HG03097 (cell line): ENCODE results near the gene KCNQ1.

Source experiments
- ATAC-seq: cut with Tn5 transposase; IDR thresholded peaks from one replicate; pipeline ENCODE4 v1.9.1; 2021; ENCODE audit not compliant: unreplicated experiment, low FRiP score

Gene KCNQ1

GRCh38 chr11:2704896-2705606 is 260.2 kb downstream of the KCNQ1 start:
- no peak for ATAC-seq

- ATAC-seq = no peak
Observed at GRCh38 chr11:2706321-2706720, 261.5 kb downstream of the KCNQ1 start.

- no peak for ATAC-seq
Observed at GRCh38 chr11:2707736-2708135, 262.9 kb downstream of the KCNQ1 start.

- ATAC-seq = no peak
Observed at GRCh38 chr11:2708151-2708581, 263.4 kb downstream of the KCNQ1 start.

GRCh38 chr11:2708757-2709281 is 264.0 kb downstream of the KCNQ1 start:
- no peak for ATAC-seq

GRCh38 chr11:2709429-2709828 is 264.6 kb downstream of the KCNQ1 start:
- no peak for ATAC-seq

GRCh38 chr11:2711161-2711560 is 266.4 kb downstream of the KCNQ1 start:
- no peak for ATAC-seq

GRCh38 chr11:2713094-2713493 is 268.3 kb downstream of the KCNQ1 start:
- no peak for ATAC-seq

GRCh38 chr11:2713661-2714462 is 269.1 kb downstream of the KCNQ1 start:
- ATAC-seq = no peak

GRCh38 chr11:2714463-2714800 is 269.6 kb downstream of the KCNQ1 start:
- no peak for ATAC-seq

- no peak for ATAC-seq
Observed at GRCh38 chr11:2714871-2715270, 270.1 kb downstream of the KCNQ1 start.

GRCh38 chr11:2715716-2716350 is 271.0 kb downstream of the KCNQ1 start:
- ATAC-seq = no peak

- ATAC-seq = no peak
Observed at GRCh38 chr11:2716376-2717095, 271.7 kb downstream of the KCNQ1 start.

GRCh38 chr11:2717561-2718325 is 272.9 kb downstream of the KCNQ1 start:
- no peak for ATAC-seq

- no peak for ATAC-seq
Observed at GRCh38 chr11:2718817-2719438, 274.1 kb downstream of the KCNQ1 start.

- ATAC-seq = no peak
Observed at GRCh38 chr11:2719831-2720590, 275.2 kb downstream of the KCNQ1 start.

- no peak for ATAC-seq
Observed at GRCh38 chr11:2721210-2721916, 276.6 kb downstream of the KCNQ1 start.

- no peak for ATAC-seq
Observed at GRCh38 chr11:2722955-2723354, 278.1 kb downstream of the KCNQ1 start.
